AG09319 (cell line): ENCODE results near the gene TLCD1.

ENCODE experiments used
- DNase-seq: peaks from one replicate; pipeline ENCODE4 v3.0.0-alpha.2; 2010; ENCODE audit warnings: low read depth; ENCODE audit errors: extremely low read depth
- CTCF ChIP-seq: IDR thresholded peaks from 2 replicates; pipeline ENCODE4 v1.5.1; 2011; ENCODE audit warnings: low read depth, mild to moderate bottlenecking, inconsistent platforms, low read length, moderate library complexity

TLCD1 gene

GRCh38 chr17:28749516-28750177 lies 23.6 kb upstream of the TLCD1 start:
- TF ChIP-seq CTCF, result no peak

GRCh38 chr17:28748852-28749515 lies 23.0 kb upstream of the TLCD1 start:
- TF ChIP-seq CTCF, result no peak
- DNase-seq, result no peak

More at GRCh38 chr17:28749516-28750177, 23.6 kb upstream of the TLCD1 start:
- no peak for DNase-seq

GRCh38 chr17:28747801-28748750 lies 22.0 kb upstream of the TLCD1 start:
- no peak for DNase-seq
- TF ChIP-seq CTCF, result no peak

- no peak for TF ChIP-seq CTCF
- no peak for DNase-seq
These were observed 21.1 kb upstream of the TLCD1 start for GRCh38 chr17:28747051-28747691.

GRCh38 chr17:28746611-28747050 lies 20.6 kb upstream of the TLCD1 start:
- no peak for DNase-seq

More at GRCh38 chr17:28746611-28747050, 20.6 kb upstream of the TLCD1 start:
- TF ChIP-seq CTCF, result no peak
